NCI-H1092 treated with DMSO at 0.1 percent for 48 hours (cell line): ENCODE measurements around the gene AGAP1.
A peak's percentile ranks its signal among the peaks of the same experiment; 100 is the strongest.

Experiments used
- DNase-seq: peaks from one replicate; lab custom pipeline; 2025; lab: John Stamatoyannopoulos, UW

Gene AGAP1

GRCh38 chr2:236172255-236173035 lies 678.6 kb downstream of the AGAP1 start:
- DNase-seq, result no peak

DNA sequence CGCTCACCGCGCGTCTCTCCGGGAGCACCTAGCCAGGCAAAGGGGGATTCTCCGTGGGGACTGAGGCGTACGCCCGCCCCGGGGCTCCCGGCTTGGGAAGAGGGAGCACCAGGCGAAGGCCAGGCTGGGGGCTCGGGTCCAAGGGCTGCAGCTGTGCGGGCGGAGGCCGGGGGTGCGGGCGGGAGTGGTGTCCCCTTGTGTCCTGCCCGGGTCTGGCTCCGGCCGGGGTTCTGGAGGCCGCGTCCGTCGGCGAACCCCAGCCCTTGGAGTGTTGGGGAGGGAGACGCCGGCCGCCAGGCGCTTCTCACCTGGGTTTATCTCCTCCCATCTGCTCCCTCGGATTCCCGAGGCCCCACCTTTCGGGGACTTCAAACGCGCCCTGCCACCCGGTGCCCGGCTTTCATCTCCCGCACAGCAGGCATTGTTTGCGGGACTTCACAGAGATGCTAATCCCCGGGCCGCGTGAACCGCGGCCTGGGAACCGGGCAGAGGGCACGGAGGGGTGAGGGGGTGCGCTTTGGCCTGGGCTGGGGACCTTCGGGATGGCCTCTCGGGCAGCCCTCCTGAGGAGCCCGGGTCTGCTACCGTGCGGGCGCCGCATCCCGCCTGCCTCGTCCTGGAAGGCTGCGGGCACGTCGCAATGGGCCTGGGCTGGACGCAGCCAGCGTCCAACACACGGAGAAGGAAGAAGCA lies 679.3 kb downstream of the AGAP1 start:
- DNase-seq, result no peak

GRCh38 chr2:236173729-236174607 lies 680.1 kb downstream of the AGAP1 start:
- DNase-seq, result no peak

DNA sequence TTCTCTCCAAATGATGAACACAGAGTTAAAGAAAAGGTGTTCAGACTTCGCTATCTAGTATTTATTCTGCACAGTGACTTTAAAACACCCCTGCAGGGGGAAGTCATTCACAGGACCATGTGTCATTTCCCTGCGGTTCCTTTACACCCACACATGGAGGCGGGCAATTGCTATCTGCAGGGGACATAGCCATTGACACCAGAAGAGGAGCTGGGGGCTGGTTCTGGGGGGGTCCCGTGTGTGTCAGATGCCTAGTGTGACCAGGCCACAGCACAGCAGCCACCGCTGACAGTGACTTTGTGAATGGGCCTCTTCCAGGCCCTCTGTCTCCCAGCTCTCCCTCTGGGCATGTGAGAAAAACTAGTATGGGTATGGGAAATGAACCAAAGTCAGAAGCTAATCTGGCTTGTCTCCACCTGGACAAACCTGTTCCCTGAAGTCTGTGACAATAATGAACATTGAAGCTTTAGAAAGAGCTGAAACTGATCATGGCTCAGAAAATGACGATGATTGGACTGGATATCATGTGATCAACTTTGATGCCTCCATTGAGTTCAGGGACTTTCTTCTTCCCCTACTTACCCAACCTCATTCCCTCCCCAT lies 681.8 kb downstream of the AGAP1 start:
- no peak for DNase-seq

GRCh38 chr2:236176417-236176816 lies 682.6 kb downstream of the AGAP1 start:
- no peak for DNase-seq

GRCh38 chr2:236176951-236177350 lies 683.1 kb downstream of the AGAP1 start:
- DNase-seq, result no peak

- no peak for DNase-seq
Observed at GRCh38 chr2:236177604-236177966, 683.7 kb downstream of the AGAP1 start.

DNA sequence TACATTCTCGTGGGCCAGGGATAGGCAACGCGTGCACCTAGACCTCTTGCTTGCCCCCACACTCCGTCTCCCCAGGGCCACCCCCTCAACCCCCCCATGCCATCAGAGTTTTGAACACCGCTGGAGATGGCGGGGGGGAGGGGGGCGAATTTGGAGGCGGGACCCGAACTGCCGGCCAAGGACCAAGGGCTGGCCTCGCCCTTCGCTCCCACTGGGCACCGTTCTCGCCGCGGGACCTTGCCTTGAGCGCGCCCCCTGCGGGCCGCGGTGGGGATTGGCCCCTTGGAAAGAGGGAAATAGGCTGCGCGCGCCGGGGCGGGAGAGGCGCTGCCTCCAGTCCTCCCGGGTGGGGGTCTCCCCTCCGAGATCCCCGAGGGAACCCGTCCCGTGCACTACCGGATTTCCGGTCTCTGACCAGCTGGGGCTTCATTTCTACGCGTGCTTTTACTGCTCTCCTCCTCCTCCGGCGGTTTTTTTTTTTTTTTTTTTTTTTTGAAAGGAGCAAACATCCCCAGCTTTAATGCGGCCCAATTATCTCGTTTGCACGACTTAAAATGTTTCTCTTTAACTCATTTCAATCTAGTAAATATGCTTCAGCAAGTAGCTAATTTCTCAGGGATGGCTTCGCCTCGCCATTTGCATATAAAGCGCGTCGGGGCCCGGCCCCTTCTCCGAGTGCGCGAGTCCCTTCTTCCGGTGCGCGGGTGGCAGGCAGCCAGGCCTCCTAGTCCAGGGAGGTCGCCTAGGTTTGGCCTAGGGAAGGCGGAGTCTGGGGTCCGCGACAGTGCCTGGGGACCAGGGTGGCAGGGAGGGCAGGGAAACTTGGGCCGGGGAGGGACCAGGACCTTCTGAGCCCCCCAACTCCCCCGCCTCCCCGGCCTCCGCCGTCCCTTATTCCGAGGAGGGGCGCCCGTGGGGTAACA lies 684.4 kb downstream of the AGAP1 start:
- DNase-seq, result peak; percentile 54

- DNase-seq, result no peak
Observed at GRCh38 chr2:236178890-236179235, 685.0 kb downstream of the AGAP1 start.

- DNase-seq, result no peak
Observed at GRCh38 chr2:236179236-236180075, 685.6 kb downstream of the AGAP1 start.

GRCh38 chr2:236180076-236180816 lies 686.4 kb downstream of the AGAP1 start:
- no peak for DNase-seq

GRCh38 chr2:236180831-236181453 lies 687.1 kb downstream of the AGAP1 start:
- DNase-seq, result peak; percentile 42
